Body of pancreas (tissue), 4 donors: ENCODE measurements around the gene TCEANC.
A peak's percentile ranks its signal among the peaks of the same experiment; 100 is the strongest.

Source experiments
- POLR2A ChIP-seq, 3 donors: fragments of 450-650 bp; IDR thresholded peaks; one replicate each; pipeline ENCODE4 v1.6.1; 2016; ENCODE audit warnings: antibody characterized with exemption in 3 of 3, mild to moderate bottlenecking in 2 of 3
- TF ChIP-seq, protein P1 (sequence below), 7 experiments: fragments of 450-650 bp in 4 of 7; fragments of 200-600 bp in 3 of 7; sonication (generic) in 3 of 7; IDR thresholded peaks; one replicate each; pipeline ENCODE4 v1.5.1; 2016 to 2019; ENCODE audit warnings: antibody characterized with exemption in 7 of 7

DNA sequence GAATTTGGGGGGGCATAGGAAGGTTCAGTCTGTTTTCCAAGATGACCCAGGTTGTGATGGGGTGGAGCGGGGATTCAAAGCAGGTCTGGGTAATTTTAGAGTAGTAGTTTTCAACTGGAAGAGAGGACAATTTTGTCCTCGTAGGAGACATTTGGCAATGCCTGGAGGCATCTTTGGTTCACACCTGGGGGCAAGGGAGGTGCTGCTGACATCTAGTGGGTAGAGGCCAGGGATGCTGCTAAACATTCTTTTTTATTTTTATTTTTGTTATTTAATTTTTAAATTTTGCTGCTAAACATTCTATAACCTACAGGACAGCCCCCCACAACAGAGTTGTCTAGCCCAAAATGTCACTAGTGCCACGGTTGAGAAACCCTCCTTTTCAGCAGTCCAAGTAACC lies 37.9 kb downstream of the TCEANC start:
- TF ChIP-seq, protein P1, sequence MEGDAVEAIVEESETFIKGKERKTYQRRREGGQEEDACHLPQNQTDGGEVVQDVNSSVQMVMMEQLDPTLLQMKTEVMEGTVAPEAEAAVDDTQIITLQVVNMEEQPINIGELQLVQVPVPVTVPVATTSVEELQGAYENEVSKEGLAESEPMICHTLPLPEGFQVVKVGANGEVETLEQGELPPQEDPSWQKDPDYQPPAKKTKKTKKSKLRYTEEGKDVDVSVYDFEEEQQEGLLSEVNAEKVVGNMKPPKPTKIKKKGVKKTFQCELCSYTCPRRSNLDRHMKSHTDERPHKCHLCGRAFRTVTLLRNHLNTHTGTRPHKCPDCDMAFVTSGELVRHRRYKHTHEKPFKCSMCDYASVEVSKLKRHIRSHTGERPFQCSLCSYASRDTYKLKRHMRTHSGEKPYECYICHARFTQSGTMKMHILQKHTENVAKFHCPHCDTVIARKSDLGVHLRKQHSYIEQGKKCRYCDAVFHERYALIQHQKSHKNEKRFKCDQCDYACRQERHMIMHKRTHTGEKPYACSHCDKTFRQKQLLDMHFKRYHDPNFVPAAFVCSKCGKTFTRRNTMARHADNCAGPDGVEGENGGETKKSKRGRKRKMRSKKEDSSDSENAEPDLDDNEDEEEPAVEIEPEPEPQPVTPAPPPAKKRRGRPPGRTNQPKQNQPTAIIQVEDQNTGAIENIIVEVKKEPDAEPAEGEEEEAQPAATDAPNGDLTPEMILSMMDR (IDR thresholded peaks at IDR 0.05) = peak in 2 of 7 experiments; percentile 10 to 11
- no peak for TF ChIP-seq POLR2A (IDR thresholded peaks at IDR 0.05)
